Peyer's patch (tissue), 4 donors: Measurements from ENCODE around the gene PSAPL1.

ENCODE experiments used
- POLR2A ChIP-seq, 2 donors: fragments of 450-650 bp; IDR thresholded peaks; one replicate each; pipeline ENCODE4 v1.5.1; 2017; ENCODE audit warnings: antibody characterized with exemption in 2 of 2, mild to moderate bottlenecking in 2 of 2, moderate library complexity in 2 of 2
- TF ChIP-seq, protein P1 (sequence below), 6 experiments: fragments of 450-650 bp in 4 of 6; fragments of 200-600 bp in 2 of 6; sonication (generic) in 1 of 6; IDR thresholded peaks; one replicate each; pipeline ENCODE4 v1.5.1; 2017 to 2019; ENCODE audit warnings: antibody characterized with exemption in 6 of 6, mild to moderate bottlenecking in 3 of 6, moderate library complexity in 1 of 6

DNA sequence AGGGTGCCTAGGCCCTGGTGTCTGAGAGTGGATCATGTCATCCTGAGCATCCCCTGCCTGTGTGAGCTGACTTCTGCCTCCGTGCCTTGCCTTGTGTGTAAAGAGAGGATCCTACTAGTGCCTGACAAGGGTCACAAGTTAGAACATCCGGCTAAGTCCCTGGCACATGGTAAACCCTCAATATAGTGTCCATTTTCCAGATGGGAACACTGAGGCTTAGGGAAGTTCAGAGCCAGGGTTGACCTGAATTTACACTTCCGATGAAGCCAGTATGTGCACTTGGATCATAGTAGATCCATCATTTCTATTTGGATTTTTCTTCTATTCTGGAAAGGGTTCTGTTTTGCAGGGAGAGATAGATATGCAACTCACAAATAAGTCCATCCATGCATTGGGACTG is 12.5 kb upstream of the PSAPL1 start:
- no peak for TF ChIP-seq POLR2A (IDR thresholded peaks at IDR 0.05)
- TF ChIP-seq, protein P1, sequence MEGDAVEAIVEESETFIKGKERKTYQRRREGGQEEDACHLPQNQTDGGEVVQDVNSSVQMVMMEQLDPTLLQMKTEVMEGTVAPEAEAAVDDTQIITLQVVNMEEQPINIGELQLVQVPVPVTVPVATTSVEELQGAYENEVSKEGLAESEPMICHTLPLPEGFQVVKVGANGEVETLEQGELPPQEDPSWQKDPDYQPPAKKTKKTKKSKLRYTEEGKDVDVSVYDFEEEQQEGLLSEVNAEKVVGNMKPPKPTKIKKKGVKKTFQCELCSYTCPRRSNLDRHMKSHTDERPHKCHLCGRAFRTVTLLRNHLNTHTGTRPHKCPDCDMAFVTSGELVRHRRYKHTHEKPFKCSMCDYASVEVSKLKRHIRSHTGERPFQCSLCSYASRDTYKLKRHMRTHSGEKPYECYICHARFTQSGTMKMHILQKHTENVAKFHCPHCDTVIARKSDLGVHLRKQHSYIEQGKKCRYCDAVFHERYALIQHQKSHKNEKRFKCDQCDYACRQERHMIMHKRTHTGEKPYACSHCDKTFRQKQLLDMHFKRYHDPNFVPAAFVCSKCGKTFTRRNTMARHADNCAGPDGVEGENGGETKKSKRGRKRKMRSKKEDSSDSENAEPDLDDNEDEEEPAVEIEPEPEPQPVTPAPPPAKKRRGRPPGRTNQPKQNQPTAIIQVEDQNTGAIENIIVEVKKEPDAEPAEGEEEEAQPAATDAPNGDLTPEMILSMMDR (IDR thresholded peaks at IDR 0.05) = no peak
